Measurements from ENCODE around the gene BCL6B. TPM values are rescaled to one million over a fixed set of nuclear protein-coding genes. Genes with fewer than 3 reads are reported as not detected.

Gene BCL6B
- total and polyA plus RNA-seq, 2 of the 4 experiments (the other 2 are of a cell fraction): not detected

- no peak overlapping the region for H3K27ac ChIP-seq (ENCODE audit: insufficient read depth, low read length)
- no CpG with 5 or more reads among the region's 1 CpG for WGBS, 2 experiments (ENCODE audit: extremely low coverage in 2 of 2, insufficient read length in 1 of 2)
- H2BK15ac ChIP-seq (ENCODE audit: low read depth, low read length): no peak overlapping the region
- H3K4me3 ChIP-seq (ENCODE audit: insufficient read depth, low read depth, low read length): no peak overlapping the region
- H4K8ac ChIP-seq (ENCODE audit: low read depth in 2 of 2, low read length in 2 of 2): no peak overlapping the region
- no peak overlapping the region for H2AK5ac ChIP-seq (ENCODE audit: low read depth, low read length)
- H2BK20ac ChIP-seq (ENCODE audit: low read depth, low read length): no peak overlapping the region
- H3K4me2 ChIP-seq (ENCODE audit: low read depth, low read length): no peak overlapping the region
- H3K14ac ChIP-seq (replicated peaks; ENCODE audit: low read depth, low read length): no peak overlapping the region
- POLR2A ChIA-PET (ENCODE audit: unreplicated experiment): no interaction called here
- H2AK9ac ChIP-seq (replicated peaks; ENCODE audit: low read depth, low read length, poor library complexity): no peak overlapping the region
- H4K5ac ChIP-seq (ENCODE audit: low read depth, low read length): no peak overlapping the region
- peaks cover under 1% of the 10 kb centered on the region; the same call in 1 of the 2 replicates for H3K4me1 ChIP-seq (ENCODE audit: control insufficient read depth, insufficient read depth, low read length)
- intact Hi-C loops (cut with micrococcal nuclease) (no loop called here), dilution Hi-C loops (cut with HindIII; ENCODE audit: low sequenced_read_pairs, unreplicated experiment) (no loop called here), in situ Hi-C loops (cut with MboI; ENCODE audit: low sequenced_read_pairs) (no loop called here)
- TF ChIP-seq MXI1 (IDR thresholded peaks at IDR 0.05; ENCODE audit: borderline replicate concordance, low read depth, low read length): no peak
- TF ChIP-seq RAD21 (IDR thresholded peaks at IDR 0.05; ENCODE audit: low read length): no peak
- no peak for TF ChIP-seq FOS (IDR thresholded peaks at IDR 0.05; ENCODE audit: low read depth, low read length)
- no peaks in the 10 kb centered on the region for H3K9me1 ChIP-seq (ENCODE audit: insufficient read depth, low read length)
- H3K18ac ChIP-seq (ENCODE audit: low read depth, low read length): no peak overlapping the region
- no TSS peak for BruUV-seq (replicated peaks)
- no peak for ATAC-seq (ENCODE audit: low read depth)
- H2BK5ac ChIP-seq (ENCODE audit: low read depth, low read length, poor library complexity, severe bottlenecking): no peak overlapping the region
- H3K79me1 ChIP-seq (ENCODE audit: low read depth in 1 of 2, low read length in 2 of 2): no peaks in the 10 kb centered on the region
- no peak overlapping the region for H2BK120ac ChIP-seq (ENCODE audit: low read depth, low read length)
- H3K23ac ChIP-seq (ENCODE audit: low read depth, low read length): no peak overlapping the region
- no peak overlapping the region for H4K91ac ChIP-seq (ENCODE audit: insufficient read depth, low read depth, low read length)
- H3K36me3 ChIP-seq (ENCODE audit: control insufficient read depth, insufficient read depth, low read length): no peaks in the 10 kb centered on the region
- H3K4ac ChIP-seq (ENCODE audit: low read depth, low read length): no peak overlapping the region
- DNase-seq: no peak
- no peaks in the 10 kb centered on the region for H3K9me3 ChIP-seq (ENCODE audit: control insufficient read depth, insufficient read depth, low read length)
- CTCF ChIA-PET: no interaction called here
- peak overlapping the region; percentile 62 for H2AFZ ChIP-seq (replicated peaks; ENCODE audit: low read length, poor library complexity)
- peaks cover 17% of the 10 kb centered on the region; the same call in 1 of the 2 replicates for H3K27me3 ChIP-seq (ENCODE audit: control insufficient read depth, insufficient read depth, low read length)
- H3K9ac ChIP-seq (ENCODE audit: low read depth, low read length): no peak overlapping the region
- no peak overlapping the region for H3K56ac ChIP-seq (ENCODE audit: extremely low read depth, insufficient read depth, low read length)
- no peaks in the 10 kb centered on the region for H4K20me1 ChIP-seq (ENCODE audit: insufficient read depth, low read length)
These were observed 2.4 kb downstream of the BCL6B start for GRCh38 chr17:7025245-7025644.
